ENCODE results near the gene NKAIN1.

- TF ChIP-seq, protein P1, sequence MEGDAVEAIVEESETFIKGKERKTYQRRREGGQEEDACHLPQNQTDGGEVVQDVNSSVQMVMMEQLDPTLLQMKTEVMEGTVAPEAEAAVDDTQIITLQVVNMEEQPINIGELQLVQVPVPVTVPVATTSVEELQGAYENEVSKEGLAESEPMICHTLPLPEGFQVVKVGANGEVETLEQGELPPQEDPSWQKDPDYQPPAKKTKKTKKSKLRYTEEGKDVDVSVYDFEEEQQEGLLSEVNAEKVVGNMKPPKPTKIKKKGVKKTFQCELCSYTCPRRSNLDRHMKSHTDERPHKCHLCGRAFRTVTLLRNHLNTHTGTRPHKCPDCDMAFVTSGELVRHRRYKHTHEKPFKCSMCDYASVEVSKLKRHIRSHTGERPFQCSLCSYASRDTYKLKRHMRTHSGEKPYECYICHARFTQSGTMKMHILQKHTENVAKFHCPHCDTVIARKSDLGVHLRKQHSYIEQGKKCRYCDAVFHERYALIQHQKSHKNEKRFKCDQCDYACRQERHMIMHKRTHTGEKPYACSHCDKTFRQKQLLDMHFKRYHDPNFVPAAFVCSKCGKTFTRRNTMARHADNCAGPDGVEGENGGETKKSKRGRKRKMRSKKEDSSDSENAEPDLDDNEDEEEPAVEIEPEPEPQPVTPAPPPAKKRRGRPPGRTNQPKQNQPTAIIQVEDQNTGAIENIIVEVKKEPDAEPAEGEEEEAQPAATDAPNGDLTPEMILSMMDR (conservative IDR thresholded peaks at IDR 0.05; ENCODE audit: low read length): peak; percentile 27; the same call in 1 of the 2 replicates
- no peak for TF ChIP-seq EZH2phosphoT487 (IDR thresholded peaks at IDR 0.05; ENCODE audit: borderline replicate concordance, low read depth, low read length)
These were observed 25.2 kb downstream of the NKAIN1 start for GRCh38 chr1:31214316-31215064.

Data from OCI-LY7 (cell line).